ENCODE measurements around the gene SLAMF9.

The SLAMF9 gene

GRCh38 chr1:159945483-159946241 is 8.4 kb downstream of the SLAMF9 start, which contains the start of gene IGSF9:
IGSF9 (minus strand) TSS chr1:159945613; CDS start chr1:159943454, 2,159 bp downstream.
- DNase-seq = peak; percentile 86

GRCh38 chr1:159944623-159945455 is 9.2 kb downstream of the SLAMF9 start:
- no peak for DNase-seq

- no peak for DNase-seq
Measured at GRCh38 chr1:159943908-159944622, 10.0 kb downstream of the SLAMF9 start.

GRCh38 chr1:159943278-159943640 is 10.8 kb downstream of the SLAMF9 start:
- DNase-seq = no peak

- no peak for DNase-seq
Measured at GRCh38 chr1:159942632-159943277, 11.3 kb downstream of the SLAMF9 start.

- peak; percentile 34 for DNase-seq
Measured at GRCh38 chr1:159941591-159942560, 12.2 kb downstream of the SLAMF9 start.

GRCh38 chr1:159941141-159941540 is 12.9 kb downstream of the SLAMF9 start:
- DNase-seq = peak; percentile 42

GRCh38 chr1:159940006-159940620 is 13.9 kb downstream of the SLAMF9 start:
- no peak for DNase-seq

- DNase-seq = no peak
Measured at GRCh38 chr1:159939678-159940002, 14.4 kb downstream of the SLAMF9 start.

GRCh38 chr1:159938905-159939677 is 14.9 kb downstream of the SLAMF9 start:
- DNase-seq = no peak

GRCh38 chr1:159938211-159938852 is 15.7 kb downstream of the SLAMF9 start:
- no peak for DNase-seq

GRCh38 chr1:159937054-159937750 is 16.8 kb downstream of the SLAMF9 start:
- peak; percentile 36 for DNase-seq

GRCh38 chr1:159936273-159936904 is 17.6 kb downstream of the SLAMF9 start:
- DNase-seq = peak; percentile 24

- DNase-seq = no peak
Measured at GRCh38 chr1:159935719-159936272, 18.2 kb downstream of the SLAMF9 start.

GRCh38 chr1:159935305-159935704 is 18.7 kb downstream of the SLAMF9 start:
- no peak for DNase-seq

- no peak for DNase-seq
Measured at GRCh38 chr1:159934136-159935039, 19.6 kb downstream of the SLAMF9 start.

- no peak for DNase-seq
Measured at GRCh38 chr1:159933347-159933746, 20.7 kb downstream of the SLAMF9 start.

Data from NCI-H748 treated with DMSO at 0.1 percent for 48 hours (cell line).